ENCODE data around the gene KANK2. TPM values are rescaled to one million over a fixed set of nuclear protein-coding genes. Genes with fewer than 3 reads are reported as not detected.

The KANK2 gene
- total and polyA plus RNA-seq, 2 of the 13 experiments (the other 11 are each of a cell fraction or from before 2014, with no cell fraction given), result 5.7 to 12.9 TPM

- peak; percentile 69 for TF ChIP-seq PAXIP1 (CRISPR knock-in tag; conservative IDR thresholded peaks at IDR 0.05)
- TF ChIP-seq ZFY (CRISPR knock-in tag; IDR thresholded peaks at IDR 0.05), result peak; percentile 41; the same call in 1 of the 2 replicates
- TF ChIP-seq ZNF891 (CRISPR knock-in tag; IDR thresholded peaks at IDR 0.05), result no peak
- TF ChIP-seq ZNF431 (CRISPR knock-in tag; IDR thresholded peaks at IDR 0.05; ENCODE audit: borderline replicate concordance, low read depth), result no peak
- 0 out of 2 replicates have a peak, but pooled peaks have one; percentile 32 for TF ChIP-seq HOXA9 (CRISPR knock-in tag; IDR thresholded peaks at IDR 0.05; ENCODE audit: borderline replicate concordance)
- TF ChIP-seq GPN1 (CRISPR knock-in tag; IDR thresholded peaks at IDR 0.05; ENCODE audit: borderline replicate concordance), result no peak
- 0 out of 2 replicates have a peak, but pooled peaks have one; percentile 12 for TF ChIP-seq BCL3 (CRISPR knock-in tag; IDR thresholded peaks at IDR 0.05)
- TF ChIP-seq SAP130 (CRISPR knock-in tag; IDR thresholded peaks at IDR 0.05; ENCODE audit: low read depth), result peak; percentile 55; the same call in 1 of the 2 replicates
- TF ChIP-seq RARA (CRISPR knock-in tag; IDR thresholded peaks at IDR 0.05), result peak; percentile 44
- peak; percentile 12; the same call in 1 of the 2 replicates for TF ChIP-seq ETV5 (CRISPR knock-in tag; IDR thresholded peaks at IDR 0.05; ENCODE audit: borderline replicate concordance)
- TF ChIP-seq HMG20A (CRISPR knock-in tag; IDR thresholded peaks at IDR 0.05; ENCODE audit: borderline replicate concordance), result no peak
Observed at GRCh38 chr19:11230621-11231386, 33.5 kb upstream of the KANK2 start (continued).

Data from HepG2 (cell line).